ENCODE measurements around the gene PPP3CA. TPM values are rescaled to one million over a fixed set of nuclear protein-coding genes. Genes with fewer than 3 reads are reported as not detected.

Gene PPP3CA
- total and polyA plus RNA-seq, 2 donors from 2014 or later = 6.9 to 31.5 TPM

GRCh38 chr4:101242441-101242840 is 104.9 kb downstream of the PPP3CA start:
- Histone ChIP-seq H3K27me3 (ENCODE audit: control insufficient read depth, insufficient read depth, low read length) (no peaks in the 10 kb centered on the region), H3K4me3 (ENCODE audit: low read length in 3 of 3) (no peak overlapping the region), H3K9ac (ENCODE audit: low read length in 3 of 3) (no peak overlapping the region), H3K9me3 (ENCODE audit: control insufficient read depth in 2 of 3, insufficient read depth in 1 of 3, low read length in 3 of 3) (no peaks in the 10 kb centered on the region), H3K27ac (ENCODE audit: low read depth in 2 of 2, low read length in 2 of 2) (no peak overlapping the region), H3K4me1 (ENCODE audit: control insufficient read depth in 2 of 3, insufficient read depth in 2 of 3, low read depth in 1 of 3, low read length in 3 of 3) (peaks cover 0 to 6% (median 0%) of the 10 kb centered on the region in 3 donors), H3K36me3 (ENCODE audit: control insufficient read depth in 2 of 3, insufficient read depth in 3 of 3, low read length in 3 of 3) (no peaks in the 10 kb centered on the region)
- FAIRE-seq = no peak
- intact Hi-C loops (cut with DNase I) = no loop called here
- DNase-seq = no peak
- TF ChIP-seq, protein P1, sequence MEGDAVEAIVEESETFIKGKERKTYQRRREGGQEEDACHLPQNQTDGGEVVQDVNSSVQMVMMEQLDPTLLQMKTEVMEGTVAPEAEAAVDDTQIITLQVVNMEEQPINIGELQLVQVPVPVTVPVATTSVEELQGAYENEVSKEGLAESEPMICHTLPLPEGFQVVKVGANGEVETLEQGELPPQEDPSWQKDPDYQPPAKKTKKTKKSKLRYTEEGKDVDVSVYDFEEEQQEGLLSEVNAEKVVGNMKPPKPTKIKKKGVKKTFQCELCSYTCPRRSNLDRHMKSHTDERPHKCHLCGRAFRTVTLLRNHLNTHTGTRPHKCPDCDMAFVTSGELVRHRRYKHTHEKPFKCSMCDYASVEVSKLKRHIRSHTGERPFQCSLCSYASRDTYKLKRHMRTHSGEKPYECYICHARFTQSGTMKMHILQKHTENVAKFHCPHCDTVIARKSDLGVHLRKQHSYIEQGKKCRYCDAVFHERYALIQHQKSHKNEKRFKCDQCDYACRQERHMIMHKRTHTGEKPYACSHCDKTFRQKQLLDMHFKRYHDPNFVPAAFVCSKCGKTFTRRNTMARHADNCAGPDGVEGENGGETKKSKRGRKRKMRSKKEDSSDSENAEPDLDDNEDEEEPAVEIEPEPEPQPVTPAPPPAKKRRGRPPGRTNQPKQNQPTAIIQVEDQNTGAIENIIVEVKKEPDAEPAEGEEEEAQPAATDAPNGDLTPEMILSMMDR (IDR thresholded peaks at IDR 0.05; ENCODE audit: borderline replicate concordance, extremely low read depth, insufficient read depth) = no peak

- no peak overlapping the region for H3K9ac ChIP-seq (ENCODE audit: low read length in 3 of 3)
- H3K4me3 ChIP-seq (ENCODE audit: low read length in 3 of 3) = no peak overlapping the region
- no peaks in the 10 kb centered on the region for H3K36me3 ChIP-seq (ENCODE audit: control insufficient read depth in 2 of 3, insufficient read depth in 3 of 3, low read length in 3 of 3)
- FAIRE-seq (no peak), DNase-seq (no peak)
- intact Hi-C loops (cut with DNase I) = no loop called here
- no peaks in the 10 kb centered on the region for H3K27me3 ChIP-seq (ENCODE audit: control insufficient read depth, insufficient read depth, low read length)
- no peaks in the 10 kb centered on the region for H3K9me3 ChIP-seq (ENCODE audit: control insufficient read depth in 2 of 3, insufficient read depth in 1 of 3, low read length in 3 of 3)
- no peak overlapping the region for H3K27ac ChIP-seq (ENCODE audit: low read depth in 2 of 2, low read length in 2 of 2)
- peaks cover 0 to 6% (median 0%) of the 10 kb centered on the region in 3 donors for H3K4me1 ChIP-seq (ENCODE audit: control insufficient read depth in 2 of 3, insufficient read depth in 2 of 3, low read depth in 1 of 3, low read length in 3 of 3)
- TF ChIP-seq, protein P1 (IDR thresholded peaks at IDR 0.05; ENCODE audit: borderline replicate concordance, extremely low read depth, insufficient read depth) = no peak
Measured at GRCh38 chr4:101240099-101240498, 107.2 kb downstream of the PPP3CA start.

DNA sequence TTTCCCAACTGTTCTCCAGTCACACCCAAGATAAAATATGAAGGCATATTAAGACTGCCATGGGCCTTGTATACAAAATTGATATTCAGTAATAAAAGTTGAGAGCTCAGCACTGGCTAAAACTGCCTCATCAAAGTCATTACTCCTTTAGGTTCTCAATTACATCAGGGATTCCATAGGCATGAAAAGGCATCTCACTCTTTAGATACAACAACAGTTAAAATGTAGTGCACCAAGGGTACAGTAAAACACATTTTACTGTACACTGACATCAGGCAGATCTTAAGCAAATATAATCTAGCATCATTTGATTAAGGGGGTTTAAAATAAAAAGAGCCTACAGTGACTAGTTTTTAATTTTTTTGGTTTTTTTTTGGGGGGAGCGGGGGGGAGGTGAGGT is 107.7 kb downstream of the PPP3CA start:
- no peak for DNase-seq

More for the DNA sequence above, 107.7 kb downstream of the PPP3CA start:
- Histone ChIP-seq H3K4me1 (ENCODE audit: control insufficient read depth in 2 of 3, insufficient read depth in 2 of 3, low read depth in 1 of 3, low read length in 3 of 3) (peaks cover 0 to 6% (median 0%) of the 10 kb centered on the region in 3 donors), H3K9me3 (ENCODE audit: control insufficient read depth in 2 of 3, insufficient read depth in 1 of 3, low read length in 3 of 3) (no peaks in the 10 kb centered on the region), H3K36me3 (ENCODE audit: control insufficient read depth in 2 of 3, insufficient read depth in 3 of 3, low read length in 3 of 3) (no peaks in the 10 kb centered on the region), H3K9ac (ENCODE audit: low read length in 3 of 3) (no peak overlapping the region), H3K27ac (ENCODE audit: low read depth in 2 of 2, low read length in 2 of 2) (no peak overlapping the region), H3K27me3 (ENCODE audit: control insufficient read depth, insufficient read depth, low read length) (no peaks in the 10 kb centered on the region), H3K4me3 (ENCODE audit: low read length in 3 of 3) (no peak overlapping the region)
- intact Hi-C loops (cut with DNase I) = no loop called here
- TF ChIP-seq, protein P1 (IDR thresholded peaks at IDR 0.05; ENCODE audit: borderline replicate concordance, extremely low read depth, insufficient read depth) = no peak
- FAIRE-seq = no peak
